ENCODE measurements around the gene DOCK4.

Gene DOCK4

GRCh38 chr7:112224186-112224585 is 18.0 kb upstream of the DOCK4 start:
- TF ChIP-seq GABPA (IDR thresholded peaks at IDR 0.05; ENCODE audit: low read depth): no peak
- TF ChIP-seq REST (IDR thresholded peaks at IDR 0.05; ENCODE audit: insufficient replicate concordance, low read depth): no peak
- TF ChIP-seq POLR2AphosphoS5 (IDR thresholded peaks at IDR 0.05; ENCODE audit: low read depth): no peak
- TF ChIP-seq SPI1 (IDR thresholded peaks at IDR 0.05; ENCODE audit: borderline replicate concordance, low read depth): no peak
- TF ChIP-seq CTCF (IDR thresholded peaks at IDR 0.05; ENCODE audit: insufficient read depth, low read length): no peak
- no peak for DNase-seq (ENCODE audit: low read depth in 1 of 2, low spot score in 1 of 2)
- H3K4me3 ChIP-seq (replicated peaks; ENCODE audit: insufficient read depth, low read length): no peak overlapping the region
- H3K27me3 ChIP-seq (ENCODE audit: insufficient read depth, poor library complexity, severe bottlenecking): no peaks in the 10 kb centered on the region
- H3K27ac ChIP-seq (replicated peaks): no peak overlapping the region

GRCh38 chr7:112223310-112223709 is 17.1 kb upstream of the DOCK4 start:
- no peak for DNase-seq (ENCODE audit: low read depth in 1 of 2, low spot score in 1 of 2)
- Histone ChIP-seq H3K27ac (replicated peaks) (no peak overlapping the region), H3K27me3 (ENCODE audit: insufficient read depth, poor library complexity, severe bottlenecking) (no peaks in the 10 kb centered on the region), H3K4me3 (replicated peaks; ENCODE audit: insufficient read depth, low read length) (no peak overlapping the region)
- TF ChIP-seq REST (IDR thresholded peaks at IDR 0.05; ENCODE audit: insufficient replicate concordance, low read depth) (no peak), POLR2AphosphoS5 (IDR thresholded peaks at IDR 0.05; ENCODE audit: low read depth) (no peak), CTCF (IDR thresholded peaks at IDR 0.05; ENCODE audit: insufficient read depth, low read length) (no peak), SPI1 (IDR thresholded peaks at IDR 0.05; ENCODE audit: borderline replicate concordance, low read depth) (no peak), GABPA (IDR thresholded peaks at IDR 0.05; ENCODE audit: low read depth) (no peak)

- H3K27me3 ChIP-seq (ENCODE audit: insufficient read depth, poor library complexity, severe bottlenecking): no peaks in the 10 kb centered on the region
- no peak overlapping the region for H3K27ac ChIP-seq (replicated peaks)
- DNase-seq (ENCODE audit: low read depth in 1 of 2, low spot score in 1 of 2): no peak
- TF ChIP-seq CTCF (IDR thresholded peaks at IDR 0.05; ENCODE audit: insufficient read depth, low read length): no peak
- TF ChIP-seq REST (IDR thresholded peaks at IDR 0.05; ENCODE audit: insufficient replicate concordance, low read depth): no peak
- TF ChIP-seq GABPA (IDR thresholded peaks at IDR 0.05; ENCODE audit: low read depth): no peak
- TF ChIP-seq SPI1 (IDR thresholded peaks at IDR 0.05; ENCODE audit: borderline replicate concordance, low read depth): no peak
- TF ChIP-seq POLR2AphosphoS5 (IDR thresholded peaks at IDR 0.05; ENCODE audit: low read depth): no peak
- no peak overlapping the region for H3K4me3 ChIP-seq (replicated peaks; ENCODE audit: insufficient read depth, low read length)
Measured at GRCh38 chr7:112220877-112221434, 14.8 kb upstream of the DOCK4 start.
